ENCODE data around the gene NXNL1.

DNA sequence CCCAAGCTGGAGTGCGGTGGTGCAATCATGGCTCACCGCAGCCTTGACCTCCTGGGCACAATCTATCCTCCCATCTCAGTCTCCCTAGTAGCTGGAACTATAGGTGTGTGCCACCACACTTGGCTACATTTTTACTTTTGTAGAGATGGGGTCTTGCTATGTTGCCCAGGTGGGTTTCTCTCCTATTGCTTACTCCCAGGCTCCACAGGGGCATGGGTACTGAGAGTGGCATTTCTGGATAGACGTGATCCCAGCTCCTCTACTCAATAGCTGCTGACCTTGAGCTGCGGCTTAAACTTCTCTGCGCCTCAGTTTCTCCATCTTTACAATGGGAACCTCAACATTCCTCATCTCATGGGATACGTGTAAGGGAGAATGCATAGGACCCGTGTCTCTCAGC lies 29.3 kb downstream of the NXNL1 start:
- TF ChIP-seq POLR2A (IDR thresholded peaks at IDR 0.05; ENCODE audit: borderline replicate concordance, extremely low read depth, insufficient read depth, insufficient read length) (no peak), SIN3A (IDR thresholded peaks at IDR 0.05; ENCODE audit: low read depth) (no peak), EZH2phosphoT487 (IDR thresholded peaks at IDR 0.05; ENCODE audit: borderline replicate concordance) (no peak), SP1 (IDR thresholded peaks at IDR 0.05; ENCODE audit: low read depth) (no peak), TCF7L2 (IDR thresholded peaks at IDR 0.05; ENCODE audit: borderline replicate concordance, extremely low read depth, insufficient read depth, insufficient read length) (no peak), CEBPB (IDR thresholded peaks at IDR 0.05; ENCODE audit: low read depth) (no peak)
- TF ChIP-seq, protein P1, sequence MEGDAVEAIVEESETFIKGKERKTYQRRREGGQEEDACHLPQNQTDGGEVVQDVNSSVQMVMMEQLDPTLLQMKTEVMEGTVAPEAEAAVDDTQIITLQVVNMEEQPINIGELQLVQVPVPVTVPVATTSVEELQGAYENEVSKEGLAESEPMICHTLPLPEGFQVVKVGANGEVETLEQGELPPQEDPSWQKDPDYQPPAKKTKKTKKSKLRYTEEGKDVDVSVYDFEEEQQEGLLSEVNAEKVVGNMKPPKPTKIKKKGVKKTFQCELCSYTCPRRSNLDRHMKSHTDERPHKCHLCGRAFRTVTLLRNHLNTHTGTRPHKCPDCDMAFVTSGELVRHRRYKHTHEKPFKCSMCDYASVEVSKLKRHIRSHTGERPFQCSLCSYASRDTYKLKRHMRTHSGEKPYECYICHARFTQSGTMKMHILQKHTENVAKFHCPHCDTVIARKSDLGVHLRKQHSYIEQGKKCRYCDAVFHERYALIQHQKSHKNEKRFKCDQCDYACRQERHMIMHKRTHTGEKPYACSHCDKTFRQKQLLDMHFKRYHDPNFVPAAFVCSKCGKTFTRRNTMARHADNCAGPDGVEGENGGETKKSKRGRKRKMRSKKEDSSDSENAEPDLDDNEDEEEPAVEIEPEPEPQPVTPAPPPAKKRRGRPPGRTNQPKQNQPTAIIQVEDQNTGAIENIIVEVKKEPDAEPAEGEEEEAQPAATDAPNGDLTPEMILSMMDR (IDR thresholded peaks at IDR 0.05 in 2 of 3, conservative IDR thresholded peaks at IDR 0.05 in 1 of 3; ENCODE audit: borderline replicate concordance in 1 of 3, insufficient read depth in 1 of 3, low read depth in 2 of 3, low read length in 2 of 3): no peak
